Measurements from ENCODE around the gene RGL2.

GRCh38 chr6:33312361-33313104 is 13.8 kb upstream of the RGL2 start:
- TF ChIP-seq POLR2A (IDR thresholded peaks at IDR 0.05) (no peak), CTCF (IDR thresholded peaks at IDR 0.05) (no peak)

Measured in gastroesophageal sphincter (tissue), 3 donors.